ENCODE data around the gene KIZ. TPM values are rescaled to one million over a fixed set of nuclear protein-coding genes. Genes with fewer than 3 reads are reported as not detected.

KIZ gene
- total and polyA plus RNA-seq, 2 experiments from 2014 or later: 58.3 to 63.6 TPM

GRCh38 chr20:21262812-21263211 is 136.9 kb downstream of the KIZ start (continued):
- TF ChIP-seq EZH2 (IDR thresholded peaks at IDR 0.05; ENCODE audit: low read depth, unreplicated experiment) (no peak), STAT1 (IDR thresholded peaks at IDR 0.05; ENCODE audit: unreplicated experiment) (no peak), EZH2phosphoT487 (IDR thresholded peaks at IDR 0.05; ENCODE audit: unreplicated experiment) (no peak), REST (IDR thresholded peaks at IDR 0.05; ENCODE audit: unreplicated experiment) (no peak), NANOG (IDR thresholded peaks at IDR 0.05; ENCODE audit: borderline replicate concordance) (no peak), JUNB (IDR thresholded peaks at IDR 0.05; ENCODE audit: unreplicated experiment) (no peak), CREB1 (CRISPR knock-in tag; IDR thresholded peaks at IDR 0.05; ENCODE audit: low read depth) (no peak)
- TF ChIP-seq, protein P1, sequence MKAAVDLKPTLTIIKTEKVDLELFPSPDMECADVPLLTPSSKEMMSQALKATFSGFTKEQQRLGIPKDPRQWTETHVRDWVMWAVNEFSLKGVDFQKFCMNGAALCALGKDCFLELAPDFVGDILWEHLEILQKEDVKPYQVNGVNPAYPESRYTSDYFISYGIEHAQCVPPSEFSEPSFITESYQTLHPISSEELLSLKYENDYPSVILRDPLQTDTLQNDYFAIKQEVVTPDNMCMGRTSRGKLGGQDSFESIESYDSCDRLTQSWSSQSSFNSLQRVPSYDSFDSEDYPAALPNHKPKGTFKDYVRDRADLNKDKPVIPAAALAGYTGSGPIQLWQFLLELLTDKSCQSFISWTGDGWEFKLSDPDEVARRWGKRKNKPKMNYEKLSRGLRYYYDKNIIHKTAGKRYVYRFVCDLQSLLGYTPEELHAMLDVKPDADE (IDR thresholded peaks at IDR 0.05): no peak

- H3K4me1 ChIP-seq (ENCODE audit: insufficient read depth): no peaks in the 10 kb centered on the region
- H3K27ac ChIP-seq (ENCODE audit: low read depth): no peak overlapping the region
- peaks cover 4% of the 10 kb centered on the region; the same call in 2 of the 3 replicates for H3K36me3 Mint-ChIP-seq (ENCODE audit: low read depth)
- H3K9me2 ChIP-seq (ENCODE audit: insufficient read depth): no peaks in the 10 kb centered on the region
- H3K4me3 ChIP-seq: no peak overlapping the region
- no peaks in the 10 kb centered on the region for H3F3A ChIP-seq (replicated peaks; ENCODE audit: low read depth)
- ATAC-seq (no peak), DNase-seq (ENCODE audit: low spot score) (no peak)
- no peaks in the 10 kb centered on the region for H3K27me3 Mint-ChIP-seq (ENCODE audit: insufficient read depth, low read depth, poor library complexity)
- H3K9me3 Mint-ChIP-seq: peaks cover 12% of the 10 kb centered on the region
- no peak overlapping the region for H2AFZ ChIP-seq
- H3K4me1 Mint-ChIP-seq: peaks cover 3% of the 10 kb centered on the region; the same call in 1 of the 3 replicates
- no peak overlapping the region for H3K27ac Mint-ChIP-seq
- no peak overlapping the region for H3K4me2 ChIP-seq
- H4K20me1 ChIP-seq (replicated peaks; ENCODE audit: insufficient read depth): no peaks in the 10 kb centered on the region
- H3K79me2 ChIP-seq (replicated peaks; ENCODE audit: insufficient read depth): no peaks in the 10 kb centered on the region
- H3K27me3 ChIP-seq (ENCODE audit: insufficient read depth): no peaks in the 10 kb centered on the region
- no peaks in the 10 kb centered on the region for H3K36me3 ChIP-seq (ENCODE audit: insufficient read depth)
- no peak overlapping the region for H3K4me3 Mint-ChIP-seq
- TF ChIP-seq EZH2phosphoT487 (IDR thresholded peaks at IDR 0.05; ENCODE audit: unreplicated experiment): no peak
- TF ChIP-seq, protein P2, sequence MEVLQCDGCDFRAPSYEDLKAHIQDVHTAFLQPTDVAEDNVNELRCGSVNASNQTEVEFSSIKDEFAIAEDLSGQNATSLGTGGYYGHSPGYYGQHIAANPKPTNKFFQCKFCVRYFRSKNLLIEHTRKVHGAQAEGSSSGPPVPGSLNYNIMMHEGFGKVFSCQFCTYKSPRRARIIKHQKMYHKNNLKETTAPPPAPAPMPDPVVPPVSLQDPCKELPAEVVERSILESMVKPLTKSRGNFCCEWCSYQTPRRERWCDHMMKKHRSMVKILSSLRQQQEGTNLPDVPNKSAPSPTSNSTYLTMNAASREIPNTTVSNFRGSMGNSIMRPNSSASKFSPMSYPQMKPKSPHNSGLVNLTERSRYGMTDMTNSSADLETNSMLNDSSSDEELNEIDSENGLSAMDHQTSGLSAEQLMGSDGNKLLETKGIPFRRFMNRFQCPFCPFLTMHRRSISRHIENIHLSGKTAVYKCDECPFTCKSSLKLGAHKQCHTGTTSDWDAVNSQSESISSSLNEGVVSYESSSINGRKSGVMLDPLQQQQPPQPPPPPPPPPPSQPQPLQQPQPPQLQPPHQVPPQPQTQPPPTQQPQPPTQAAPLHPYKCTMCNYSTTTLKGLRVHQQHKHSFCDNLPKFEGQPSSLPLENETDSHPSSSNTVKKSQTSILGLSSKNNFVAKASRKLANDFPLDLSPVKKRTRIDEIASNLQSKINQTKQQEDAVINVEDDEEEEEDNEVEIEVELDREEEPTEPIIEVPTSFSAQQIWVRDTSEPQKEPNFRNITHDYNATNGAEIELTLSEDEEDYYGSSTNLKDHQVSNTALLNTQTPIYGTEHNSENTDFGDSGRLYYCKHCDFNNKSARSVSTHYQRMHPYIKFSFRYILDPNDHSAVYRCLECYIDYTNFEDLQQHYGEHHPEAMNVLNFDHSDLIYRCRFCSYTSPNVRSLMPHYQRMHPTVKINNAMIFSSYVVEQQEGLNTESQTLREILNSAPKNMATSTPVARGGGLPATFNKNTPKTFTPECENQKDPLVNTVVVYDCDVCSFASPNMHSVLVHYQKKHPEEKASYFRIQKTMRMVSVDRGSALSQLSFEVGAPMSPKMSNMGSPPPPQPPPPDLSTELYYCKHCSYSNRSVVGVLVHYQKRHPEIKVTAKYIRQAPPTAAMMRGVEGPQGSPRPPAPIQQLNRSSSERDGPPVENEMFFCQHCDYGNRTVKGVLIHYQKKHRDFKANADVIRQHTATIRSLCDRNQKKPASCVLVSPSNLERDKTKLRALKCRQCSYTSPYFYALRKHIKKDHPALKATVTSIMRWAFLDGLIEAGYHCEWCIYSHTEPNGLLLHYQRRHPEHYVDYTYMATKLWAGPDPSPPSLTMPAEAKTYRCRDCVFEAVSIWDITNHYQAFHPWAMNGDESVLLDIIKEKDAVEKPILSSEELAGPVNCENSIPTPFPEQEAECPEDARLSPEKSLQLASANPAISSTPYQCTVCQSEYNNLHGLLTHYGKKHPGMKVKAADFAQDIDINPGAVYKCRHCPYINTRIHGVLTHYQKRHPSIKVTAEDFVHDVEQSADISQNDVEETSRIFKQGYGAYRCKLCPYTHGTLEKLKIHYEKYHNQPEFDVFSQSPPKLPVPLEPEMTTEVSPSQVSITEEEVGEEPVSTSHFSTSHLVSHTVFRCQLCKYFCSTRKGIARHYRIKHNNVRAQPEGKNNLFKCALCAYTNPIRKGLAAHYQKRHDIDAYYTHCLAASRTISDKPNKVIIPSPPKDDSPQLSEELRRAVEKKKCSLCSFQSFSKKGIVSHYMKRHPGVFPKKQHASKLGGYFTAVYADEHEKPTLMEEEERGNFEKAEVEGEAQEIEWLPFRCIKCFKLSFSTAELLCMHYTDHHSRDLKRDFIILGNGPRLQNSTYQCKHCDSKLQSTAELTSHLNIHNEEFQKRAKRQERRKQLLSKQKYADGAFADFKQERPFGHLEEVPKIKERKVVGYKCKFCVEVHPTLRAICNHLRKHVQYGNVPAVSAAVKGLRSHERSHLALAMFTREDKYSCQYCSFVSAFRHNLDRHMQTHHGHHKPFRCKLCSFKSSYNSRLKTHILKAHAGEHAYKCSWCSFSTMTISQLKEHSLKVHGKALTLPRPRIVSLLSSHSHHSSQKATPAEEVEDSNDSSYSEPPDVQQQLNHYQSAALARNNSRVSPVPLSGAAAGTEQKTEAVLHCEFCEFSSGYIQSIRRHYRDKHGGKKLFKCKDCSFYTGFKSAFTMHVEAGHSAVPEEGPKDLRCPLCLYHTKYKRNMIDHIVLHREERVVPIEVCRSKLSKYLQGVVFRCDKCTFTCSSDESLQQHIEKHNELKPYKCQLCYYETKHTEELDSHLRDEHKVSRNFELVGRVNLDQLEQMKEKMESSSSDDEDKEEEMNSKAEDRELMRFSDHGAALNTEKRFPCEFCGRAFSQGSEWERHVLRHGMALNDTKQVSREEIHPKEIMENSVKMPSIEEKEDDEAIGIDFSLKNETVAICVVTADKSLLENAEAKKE (CRISPR knock-in tag; IDR thresholded peaks at IDR 0.05): no peak
- TF ChIP-seq POLR2AphosphoS5 (IDR thresholded peaks at IDR 0.05; ENCODE audit: low read depth): no peak
- TF ChIP-seq, protein P1 (IDR thresholded peaks at IDR 0.05): no peak
- TF ChIP-seq ZNF114 (CRISPR knock-in tag; IDR thresholded peaks at IDR 0.05): no peak
Observed at GRCh38 chr20:21265261-21266190, 139.6 kb downstream of the KIZ start.

Measured in GM23338 (cell line).